GM21390 (cell line): ENCODE data around the gene LRBA.
"Not testable (repeated sequence)": the region's sequence is repeated elsewhere in the genome, so short reads cannot be mapped to it uniquely, and the experiment has no call there.

Source experiments
- ATAC-seq: cut with Tn5 transposase; IDR thresholded peaks from one replicate; pipeline ENCODE4 v1.9.1; 2021; ENCODE audit not compliant: unreplicated experiment

Gene LRBA

DNA sequence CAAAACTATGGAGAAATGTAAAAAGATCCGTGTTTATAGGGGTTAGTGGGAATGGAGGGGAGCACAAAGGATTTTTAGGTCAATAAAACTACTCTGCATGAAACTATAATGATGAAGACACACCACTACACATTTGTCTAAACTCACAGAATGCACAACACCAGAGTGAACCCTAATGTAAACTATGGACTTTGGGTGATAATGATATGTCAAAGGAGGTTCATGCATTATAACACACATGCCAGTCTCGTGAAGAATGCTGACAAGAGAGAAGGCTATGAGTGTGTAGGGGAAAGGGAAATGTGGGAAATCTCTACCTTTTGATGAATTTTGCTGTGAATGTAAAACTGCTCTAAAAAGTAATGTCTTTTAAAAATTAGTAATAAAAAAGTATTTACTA, 249.9 kb downstream of the LRBA start:
- ATAC-seq = no peak

DNA sequence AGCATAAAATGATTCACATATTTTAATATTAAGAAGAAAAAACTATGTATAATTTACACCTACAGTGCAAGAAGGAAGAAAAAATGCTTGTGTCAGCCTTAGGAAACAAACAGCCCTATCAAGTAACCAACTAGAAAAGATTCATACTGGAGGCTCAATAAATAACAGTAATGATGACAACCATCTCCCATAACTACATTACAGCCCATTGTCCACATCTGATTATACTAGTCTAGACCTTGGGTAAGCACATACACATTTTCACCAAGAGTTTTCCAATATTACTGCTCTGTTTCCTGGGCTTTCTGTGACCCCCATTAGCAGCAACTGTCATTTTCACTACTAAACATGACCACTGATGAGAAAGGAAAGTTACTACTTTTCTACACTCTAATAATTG, 263.4 kb downstream of the LRBA start:
- ATAC-seq = no peak

- no peak for ATAC-seq
These were observed 264.3 kb downstream of the LRBA start for GRCh38 chr4:150750824-150751223.

GRCh38 chr4:150746156-150746555, 268.9 kb downstream of the LRBA start:
- no peak for ATAC-seq

DNA sequence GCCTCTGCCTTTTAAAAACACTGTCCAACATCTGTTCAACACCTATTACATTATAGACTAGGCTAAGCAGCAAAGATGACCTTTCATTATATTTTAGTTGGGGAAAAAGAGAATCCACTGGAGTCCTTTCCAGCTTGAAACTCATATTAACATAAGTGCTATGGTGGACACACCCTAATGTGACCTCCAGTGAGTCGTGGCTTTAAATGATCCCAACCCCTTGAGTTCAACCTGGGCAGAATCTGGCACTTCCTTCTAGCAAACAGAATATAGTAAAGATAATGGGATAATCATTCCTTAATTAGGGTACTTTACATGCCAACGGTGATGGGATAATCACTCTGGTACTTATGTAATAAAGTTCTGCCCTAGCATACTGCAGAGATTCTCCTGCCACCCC, 270.5 kb downstream of the LRBA start:
- ATAC-seq = no peak

DNA sequence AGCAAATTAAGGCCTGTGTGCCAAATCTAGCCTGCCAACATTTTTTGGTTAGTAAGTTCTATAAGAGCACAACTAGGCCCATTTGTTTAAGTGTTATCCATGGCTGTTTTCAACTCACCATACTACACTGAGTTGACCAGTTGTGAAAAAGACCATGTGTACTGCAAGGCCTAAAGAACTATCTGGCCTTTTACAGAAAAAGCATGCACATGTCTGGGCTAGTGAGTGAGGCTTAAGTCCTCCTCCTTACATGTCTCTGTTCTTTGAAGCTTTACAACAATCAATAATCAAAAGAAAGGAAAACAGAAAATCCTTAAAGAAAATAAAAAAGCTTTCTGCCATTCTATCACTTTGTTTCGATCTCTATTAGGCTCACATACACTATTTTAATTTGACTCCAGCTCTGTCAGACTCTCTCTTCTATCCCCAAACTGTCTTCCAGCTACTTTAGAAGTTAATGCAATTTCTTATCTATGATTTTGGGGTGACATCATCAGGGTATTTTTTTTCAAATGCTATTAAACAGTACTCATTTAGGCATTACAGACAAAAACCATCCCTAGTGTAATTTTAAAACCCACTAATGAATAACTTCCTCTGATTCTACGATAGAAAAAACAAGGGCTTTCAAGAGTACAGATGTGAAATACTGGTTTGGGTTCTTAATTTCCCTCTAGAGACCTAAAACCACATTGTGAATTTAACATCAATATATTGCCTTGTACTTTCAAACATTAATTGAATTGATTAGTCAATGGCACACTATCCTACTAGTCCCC, 271.3 kb downstream of the LRBA start:
- no peak for ATAC-seq

- ATAC-seq = not testable (repeated sequence)
These were observed 272.2 kb downstream of the LRBA start for GRCh38 chr4:150742930-150743329.

DNA sequence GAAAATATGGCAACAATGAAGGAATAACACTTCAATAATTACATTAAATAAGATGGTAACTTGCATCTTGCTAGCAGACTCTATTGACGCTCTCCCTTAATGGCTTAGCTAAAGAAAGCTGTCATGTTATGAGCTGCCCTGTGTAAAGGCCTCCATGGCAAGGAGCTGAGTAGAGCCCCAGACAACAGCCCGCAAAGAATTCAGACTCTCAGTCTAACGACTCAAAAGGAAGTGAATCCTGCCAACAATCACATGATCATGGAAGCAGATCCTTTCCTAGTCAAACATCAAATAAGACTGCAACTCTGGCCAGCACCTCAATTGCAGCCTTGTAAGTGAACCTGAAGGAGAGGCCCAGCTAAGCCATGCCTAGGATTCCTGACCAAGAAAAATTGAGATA, 275.5 kb downstream of the LRBA start:
- ATAC-seq = no peak

GRCh38 chr4:150725957-150726523, 289.0 kb downstream of the LRBA start:
- no peak for ATAC-seq

DNA sequence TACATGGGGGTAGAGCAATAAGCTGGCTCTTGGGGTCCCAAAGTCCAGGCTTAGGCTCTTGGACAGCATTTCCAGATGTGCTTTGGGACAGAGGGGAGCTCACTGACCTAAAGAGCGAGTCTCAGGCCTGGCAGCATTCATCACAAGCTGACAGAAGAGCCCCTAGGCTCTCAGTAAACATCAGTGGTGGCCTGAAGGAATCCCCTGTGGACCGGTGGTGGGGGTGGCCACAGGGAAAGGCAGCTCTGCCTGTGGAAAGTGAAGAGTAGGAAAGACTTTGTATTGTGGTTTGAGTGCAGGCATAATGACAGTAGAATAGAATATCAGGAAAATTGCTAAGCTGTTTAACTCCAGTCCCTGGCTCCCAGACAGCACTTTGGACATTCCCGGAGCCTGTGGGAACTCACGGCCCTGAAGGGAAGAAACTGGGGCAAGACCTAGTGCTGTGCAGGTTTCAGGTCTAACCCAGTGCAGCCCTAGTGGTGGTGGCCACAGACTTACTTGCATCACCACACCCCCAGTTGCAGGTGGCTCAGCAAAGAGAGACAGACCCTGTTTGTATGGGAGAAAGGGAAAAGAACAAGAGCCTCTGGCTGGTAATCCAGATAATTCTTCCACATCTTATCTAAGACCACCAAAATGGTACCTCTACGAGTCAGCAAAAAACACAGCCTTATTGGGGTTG, 291.2 kb downstream of the LRBA start:
- ATAC-seq = no peak

DNA sequence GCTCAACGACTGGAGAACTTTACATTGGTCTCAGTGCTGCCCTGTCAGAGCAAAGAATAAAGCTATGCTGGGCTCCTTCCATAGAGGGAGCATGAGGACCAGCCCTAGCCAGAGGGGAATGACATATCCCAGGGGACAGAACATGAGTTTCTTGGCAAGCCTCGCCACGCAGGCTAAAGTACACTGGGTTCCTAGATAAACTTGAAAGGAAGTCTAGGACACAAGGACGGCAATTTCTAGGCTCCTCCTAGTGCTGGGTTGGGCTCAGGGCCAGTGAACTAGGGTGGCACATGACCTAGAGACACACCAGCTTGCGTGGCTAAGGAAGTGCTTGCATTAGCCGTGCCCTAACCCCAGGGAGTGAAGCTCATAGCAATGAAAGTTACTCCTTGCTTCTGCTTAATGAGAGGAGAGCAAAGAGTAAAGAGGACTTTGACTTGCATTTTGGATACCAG, 292.1 kb downstream of the LRBA start:
- ATAC-seq = no peak

- peak; percentile 83 for ATAC-seq
These were observed 294.0 kb downstream of the LRBA start for GRCh38 chr4:150720973-150721518.

DNA sequence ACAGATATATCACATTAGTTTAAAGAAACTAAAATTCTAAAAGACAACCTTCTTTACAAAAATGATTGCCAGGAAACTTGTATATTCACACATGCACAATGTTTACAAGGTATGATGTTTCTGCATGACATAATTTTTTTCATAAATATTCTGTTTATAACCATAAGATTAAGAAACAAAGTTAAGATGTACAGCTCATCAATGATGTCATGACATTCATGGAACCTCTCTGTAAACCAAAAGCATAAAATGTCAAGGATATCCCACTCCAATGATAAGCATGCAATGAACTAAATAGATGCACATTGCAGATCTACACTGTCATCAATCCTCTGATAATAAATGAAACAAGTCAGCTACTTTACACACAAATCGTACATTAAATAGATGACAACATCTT, 297.1 kb downstream of the LRBA start:
- ATAC-seq = no peak

DNA sequence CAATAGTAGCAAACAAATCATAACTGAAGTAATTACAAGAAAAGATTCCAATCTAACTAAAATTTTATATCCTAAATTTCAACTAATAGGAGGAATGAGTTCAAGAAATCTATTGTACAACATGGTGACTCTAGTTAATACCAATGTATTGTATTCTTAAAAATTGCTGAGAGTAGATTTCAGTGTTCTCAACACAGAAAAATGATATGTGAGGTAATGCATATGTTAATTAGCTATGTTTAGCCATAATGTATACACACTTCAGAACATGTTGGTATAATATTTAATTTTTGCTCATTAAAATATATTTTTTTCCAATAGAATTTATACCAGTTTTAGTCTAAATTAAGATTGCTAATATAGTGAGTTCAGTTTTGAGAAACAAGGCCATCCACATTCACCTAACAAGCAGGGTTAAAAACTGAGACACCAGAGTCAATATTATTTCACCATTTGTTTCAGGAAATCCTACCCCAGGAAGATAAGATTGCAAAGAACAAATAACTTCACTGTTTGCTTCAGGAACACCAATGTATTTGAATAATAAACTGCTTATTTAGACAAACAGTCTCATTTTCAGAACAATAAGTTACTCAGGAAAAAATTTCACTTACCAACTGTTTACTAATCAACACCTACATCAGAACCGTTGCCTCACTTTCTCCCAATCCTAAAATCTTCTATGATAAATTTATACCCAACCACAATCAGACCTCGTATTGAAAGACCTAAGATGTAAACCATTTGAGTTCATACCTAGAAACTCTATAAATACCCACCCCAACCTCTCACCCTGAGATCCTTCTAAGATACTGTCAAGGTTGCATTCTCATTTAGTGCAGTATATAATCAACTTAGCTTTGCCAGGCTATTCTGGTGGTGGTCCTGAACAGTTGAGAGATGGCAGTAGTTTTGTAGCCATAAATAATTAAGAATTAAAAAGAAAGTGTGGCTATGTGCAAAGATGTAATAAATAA, 300.3 kb downstream of the LRBA start:
- ATAC-seq = no peak

DNA sequence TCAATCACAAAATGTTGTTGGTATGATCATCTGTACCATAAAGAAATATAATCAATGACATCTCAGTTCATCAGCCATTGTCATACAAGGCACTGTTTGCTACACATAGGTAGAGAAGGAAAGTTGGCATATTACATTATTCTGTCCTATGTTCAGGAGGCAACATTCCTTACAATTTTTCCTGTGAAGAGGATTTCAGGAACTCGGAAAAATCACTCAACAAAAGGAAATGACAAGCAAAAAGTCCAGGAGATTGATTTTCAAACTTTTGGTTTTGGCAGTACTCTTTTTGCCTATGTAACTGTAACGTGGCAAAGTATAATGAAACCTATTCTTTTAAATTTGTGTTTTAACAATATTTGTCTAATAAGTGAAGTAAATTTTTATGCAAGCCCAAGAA, 301.8 kb downstream of the LRBA start:
- ATAC-seq = no peak

DNA sequence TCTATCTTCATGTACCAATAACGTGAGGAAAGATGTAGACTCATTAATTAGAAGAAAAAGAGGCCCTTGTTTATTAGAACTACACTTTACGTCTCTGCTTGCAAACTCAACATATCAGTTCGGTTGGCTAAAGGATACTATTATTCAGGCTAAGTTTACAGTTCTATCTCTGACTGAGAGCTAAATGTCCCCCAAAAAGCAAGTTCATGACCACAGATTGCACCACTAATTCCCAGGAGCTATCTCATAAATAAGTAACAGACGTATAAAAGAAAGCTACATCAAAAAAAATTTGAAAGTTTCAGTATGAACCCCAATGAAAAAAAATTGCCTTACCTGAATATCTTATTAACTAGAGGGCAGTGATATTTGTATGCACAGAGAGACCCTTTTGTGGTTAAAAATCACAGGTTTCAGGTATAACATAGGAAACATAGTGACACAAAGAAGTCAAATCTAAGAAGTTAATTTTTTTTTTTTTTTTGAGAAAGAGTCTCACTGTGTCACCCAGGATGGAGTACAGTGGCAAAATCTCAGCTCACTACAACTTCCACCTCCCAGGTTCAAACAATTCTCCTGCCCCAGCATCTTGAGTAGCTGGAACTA, 304.2 kb downstream of the LRBA start:
- ATAC-seq = no peak

DNA sequence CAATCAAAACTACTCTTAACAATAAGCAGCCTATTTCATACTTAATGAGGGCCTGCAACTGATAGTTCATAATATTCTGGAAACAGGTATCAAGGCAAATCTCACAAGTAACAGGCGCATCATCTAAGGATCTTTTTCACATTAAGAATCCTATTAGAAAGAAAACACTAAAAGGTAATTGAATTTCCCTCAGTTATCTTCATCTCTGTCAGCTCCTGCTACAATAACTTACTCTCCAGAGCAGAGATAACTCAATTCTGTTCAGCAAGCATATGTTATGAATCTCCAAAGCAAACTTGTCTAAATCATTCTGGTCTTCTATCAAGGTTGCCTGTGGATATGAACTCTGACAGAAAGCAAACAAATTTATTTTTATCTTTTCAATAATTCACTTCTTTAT, 307.1 kb downstream of the LRBA start:
- ATAC-seq = no peak

DNA sequence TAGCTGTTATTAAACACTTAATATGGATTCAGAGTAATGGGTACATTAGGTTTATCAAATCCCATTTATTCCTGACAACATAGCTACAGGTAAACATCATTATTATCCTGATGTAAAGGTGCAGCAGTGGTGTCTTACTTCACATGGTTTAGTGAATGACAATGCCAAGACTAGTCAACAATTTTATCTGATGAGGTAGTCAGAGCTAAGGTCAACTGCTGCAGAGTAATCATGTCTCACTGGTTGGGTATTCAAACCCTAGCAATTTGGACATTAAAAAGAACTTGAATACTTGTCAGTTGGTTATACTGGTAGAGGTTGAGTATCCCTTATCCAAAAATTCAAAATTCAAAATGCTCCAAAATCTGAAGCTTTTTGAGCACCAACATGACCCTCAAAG, 315.5 kb downstream of the LRBA start:
- no peak for ATAC-seq

GRCh38 chr4:150695162-150695561, 319.9 kb downstream of the LRBA start:
- ATAC-seq = no peak

GRCh38 chr4:150694438-150694837, 320.6 kb downstream of the LRBA start:
- no peak for ATAC-seq
